Measurements from ENCODE around the gene IL27RA. TPM values are rescaled to one million over a fixed set of nuclear protein-coding genes. Genes with fewer than 3 reads are reported as not detected.

IL27RA gene
- total RNA-seq, 1 experiment from 2014 or later = 2.6 TPM

- in situ Hi-C loops (cut with HindIII; ENCODE audit: low pct_unique_long_range_greater_than_20kb, low sequenced_read_pairs) = no loop called here
- no peak for DNase-seq (ENCODE audit: low read depth, low spot score)
These were observed 34.6 kb downstream of the IL27RA start for GRCh38 chr19:14066134-14066533.

- DNase-seq (ENCODE audit: low read depth, low spot score) = no peak
- in situ Hi-C loops (cut with HindIII; ENCODE audit: low pct_unique_long_range_greater_than_20kb, low sequenced_read_pairs) = no loop called here
These were observed 38.9 kb downstream of the IL27RA start for GRCh38 chr19:14070268-14071050.

GRCh38 chr19:14072535-14073260 is 41.1 kb downstream of the IL27RA start, which contains the start of gene MISP3:
TSS of gene MISP3 (plus strand) at chr19:14072786. CDS start at chr19:14073310, 524 bp downstream.
- DNase-seq (ENCODE audit: low read depth, low spot score) = no peak
- in situ Hi-C loops (cut with HindIII; ENCODE audit: low pct_unique_long_range_greater_than_20kb, low sequenced_read_pairs) = no loop called here

GRCh38 chr19:14073261-14073924 is 41.8 kb downstream of the IL27RA start:
- in situ Hi-C loops (cut with HindIII; ENCODE audit: low pct_unique_long_range_greater_than_20kb, low sequenced_read_pairs) = no loop called here

GRCh38 chr19:14073925-14074838 is 42.6 kb downstream of the IL27RA start:
- no peak for DNase-seq (ENCODE audit: low read depth, low spot score)
- in situ Hi-C loops (cut with HindIII; ENCODE audit: low pct_unique_long_range_greater_than_20kb, low sequenced_read_pairs) = no loop called here

More at GRCh38 chr19:14073261-14073924, 41.8 kb downstream of the IL27RA start:
- peak; percentile 58 for DNase-seq (ENCODE audit: low read depth, low spot score)

- DNase-seq (ENCODE audit: low read depth, low spot score) = no peak
- in situ Hi-C loops (cut with HindIII; ENCODE audit: low pct_unique_long_range_greater_than_20kb, low sequenced_read_pairs) = no loop called here
These were observed 46.8 kb downstream of the IL27RA start for GRCh38 chr19:14078411-14078810.

- DNase-seq (ENCODE audit: low read depth, low spot score) = peak; percentile 98
- in situ Hi-C loops (cut with HindIII; ENCODE audit: low pct_unique_long_range_greater_than_20kb, low sequenced_read_pairs) = no loop called here
These were observed 49.6 kb downstream of the IL27RA start for GRCh38 chr19:14080887-14081796.

- in situ Hi-C loops (cut with HindIII; ENCODE audit: low pct_unique_long_range_greater_than_20kb, low sequenced_read_pairs) = no loop called here
- no peak for DNase-seq (ENCODE audit: low read depth, low spot score)
These were observed 50.5 kb downstream of the IL27RA start for GRCh38 chr19:14081797-14082674.

GRCh38 chr19:14082675-14082960 is 51.1 kb downstream of the IL27RA start:
- no peak for DNase-seq (ENCODE audit: low read depth, low spot score)
- in situ Hi-C loops (cut with HindIII; ENCODE audit: low pct_unique_long_range_greater_than_20kb, low sequenced_read_pairs) = no loop called here

- DNase-seq (ENCODE audit: low read depth, low spot score) = no peak
- in situ Hi-C loops (cut with HindIII; ENCODE audit: low pct_unique_long_range_greater_than_20kb, low sequenced_read_pairs) = no loop called here
These were observed 53.9 kb downstream of the IL27RA start, which contains the start of gene C19orf67 for GRCh38 chr19:14085309-14085995. TSS of gene C19orf67 (minus strand) at chr19:14085783. CDS start at chr19:14085627, 156 bp downstream.

- no peak for DNase-seq (ENCODE audit: low read depth, low spot score)
- in situ Hi-C loops (cut with HindIII; ENCODE audit: low pct_unique_long_range_greater_than_20kb, low sequenced_read_pairs) = no loop called here
These were observed 54.5 kb downstream of the IL27RA start for GRCh38 chr19:14086098-14086497.

GRCh38 chr19:14088634-14089411 is 57.3 kb downstream of the IL27RA start:
- DNase-seq (ENCODE audit: low read depth, low spot score) = no peak
- in situ Hi-C loops (cut with HindIII; ENCODE audit: low pct_unique_long_range_greater_than_20kb, low sequenced_read_pairs) = no loop called here

- DNase-seq (ENCODE audit: low read depth, low spot score) = no peak
- in situ Hi-C loops (cut with HindIII; ENCODE audit: low pct_unique_long_range_greater_than_20kb, low sequenced_read_pairs) = no loop called here
These were observed 57.8 kb downstream of the IL27RA start for GRCh38 chr19:14089412-14089661.

GRCh38 chr19:14089662-14090508 is 58.3 kb downstream of the IL27RA start:
- DNase-seq (ENCODE audit: low read depth, low spot score) = peak; percentile 33
- in situ Hi-C loops (cut with HindIII; ENCODE audit: low pct_unique_long_range_greater_than_20kb, low sequenced_read_pairs) = no loop called here

All from SK-MEL-5 (cell line).